ENCODE results near the gene ABCA2. TPM values are rescaled to one million over a fixed set of nuclear protein-coding genes. Genes with fewer than 3 reads are reported as not detected.

The ABCA2 gene
- polyA plus RNA-seq, 1 donor, result 16.5 TPM

DNA sequence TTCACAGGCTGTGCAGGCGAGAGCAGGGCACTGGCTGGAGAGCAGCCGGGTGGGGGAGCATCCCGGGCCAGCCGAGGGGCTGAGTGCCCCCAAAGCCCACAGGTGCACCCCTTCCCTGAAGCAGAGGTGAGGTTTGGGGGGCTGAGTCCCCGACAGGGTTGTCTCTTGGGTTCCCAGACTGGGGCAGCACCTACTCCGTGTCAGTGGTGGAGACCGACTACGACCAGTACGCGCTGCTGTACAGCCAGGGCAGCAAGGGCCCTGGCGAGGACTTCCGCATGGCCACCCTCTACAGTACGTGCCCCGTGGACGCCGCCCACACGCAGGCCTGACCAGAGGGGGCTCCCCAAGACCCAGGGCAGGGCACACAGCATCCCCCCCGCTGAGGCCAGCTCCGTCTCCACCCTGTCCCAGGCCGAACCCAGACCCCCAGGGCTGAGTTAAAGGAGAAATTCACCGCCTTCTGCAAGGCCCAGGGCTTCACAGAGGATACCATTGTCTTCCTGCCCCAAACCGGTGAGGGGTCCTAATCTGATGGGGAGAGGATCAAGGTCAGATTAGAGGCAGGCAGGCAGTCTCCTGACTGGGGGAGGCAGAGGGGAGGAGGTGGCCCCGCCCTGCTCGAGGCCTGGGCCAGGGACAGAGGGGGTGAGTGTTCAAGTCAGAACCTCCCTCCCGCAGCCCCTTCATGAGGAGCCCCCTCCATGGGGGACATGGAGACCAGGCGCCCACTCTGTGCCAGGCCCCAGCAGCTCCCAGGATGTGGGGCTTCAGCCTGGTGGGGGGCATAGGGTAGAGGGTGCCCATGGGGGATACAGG is 48.1 kb downstream of the ABCA2 start:
- DNase-seq (ENCODE audit: low read depth), result no peak

- no peak for DNase-seq (ENCODE audit: low read depth)
Measured at GRCh38 chr9:136978865-136979544, 49.0 kb downstream of the ABCA2 start.

DNA sequence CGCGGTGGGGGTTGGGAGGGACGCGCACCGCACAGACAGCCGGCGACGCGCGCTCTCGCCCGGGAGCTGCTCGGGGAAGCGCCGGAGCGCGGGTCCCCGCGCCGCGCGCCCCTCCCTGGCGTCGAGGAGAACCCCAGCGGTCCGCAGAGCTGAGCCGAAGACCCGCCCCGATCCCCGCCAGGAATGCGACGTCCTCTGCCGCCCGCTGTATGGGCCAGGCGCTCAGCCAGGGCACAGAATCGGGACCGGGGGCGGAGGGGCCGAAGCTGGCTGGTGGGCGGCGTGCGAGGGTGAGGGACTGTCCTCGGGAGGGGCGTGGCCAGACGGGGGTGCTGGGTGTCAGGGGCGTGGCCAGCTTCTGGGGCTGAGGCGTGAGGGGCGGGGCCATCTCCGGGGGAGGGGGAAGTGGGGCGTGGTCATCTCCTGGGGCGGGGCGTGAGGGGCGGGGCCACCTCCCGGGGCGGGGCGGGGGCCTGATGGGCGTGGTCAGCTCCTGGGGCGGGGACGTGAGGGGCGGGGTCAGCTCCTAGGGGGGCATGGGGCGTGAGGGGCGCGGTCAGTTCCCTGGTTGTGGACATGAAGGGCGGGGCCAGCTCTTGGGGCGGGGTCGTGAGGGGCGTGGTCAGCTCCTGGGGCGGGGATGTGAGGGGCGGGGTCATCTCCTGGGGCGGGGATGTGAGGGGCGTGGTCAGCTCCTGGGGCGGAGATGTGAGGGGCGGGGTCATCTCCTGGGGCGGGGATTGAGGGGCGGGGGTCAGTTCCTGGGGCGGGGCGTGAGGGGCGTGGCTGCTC is 49.8 kb downstream of the ABCA2 start:
- DNase-seq (ENCODE audit: low read depth), result no peak

DNA sequence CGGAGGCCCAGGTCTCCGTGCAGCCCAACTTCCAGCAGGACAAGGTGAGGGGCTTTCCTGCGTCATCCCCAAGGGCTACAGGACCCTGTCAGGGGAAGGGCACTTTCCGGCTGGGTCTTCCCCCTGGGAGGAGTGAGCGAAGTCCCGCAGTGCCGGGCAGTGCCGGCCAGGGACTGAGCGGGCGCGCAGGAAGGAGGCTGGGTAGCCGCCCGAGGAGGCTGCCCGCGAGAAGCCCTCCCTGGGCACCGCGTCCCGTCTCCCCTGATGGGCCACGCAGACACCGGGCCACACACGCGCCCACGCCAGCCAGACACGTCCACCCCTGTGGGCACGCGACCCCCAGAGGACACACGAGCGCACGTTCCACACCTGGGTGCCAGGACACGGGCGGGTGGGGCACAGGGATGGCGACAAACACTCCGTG is 50.4 kb downstream of the ABCA2 start:
- no peak for DNase-seq (ENCODE audit: low read depth)

DNA sequence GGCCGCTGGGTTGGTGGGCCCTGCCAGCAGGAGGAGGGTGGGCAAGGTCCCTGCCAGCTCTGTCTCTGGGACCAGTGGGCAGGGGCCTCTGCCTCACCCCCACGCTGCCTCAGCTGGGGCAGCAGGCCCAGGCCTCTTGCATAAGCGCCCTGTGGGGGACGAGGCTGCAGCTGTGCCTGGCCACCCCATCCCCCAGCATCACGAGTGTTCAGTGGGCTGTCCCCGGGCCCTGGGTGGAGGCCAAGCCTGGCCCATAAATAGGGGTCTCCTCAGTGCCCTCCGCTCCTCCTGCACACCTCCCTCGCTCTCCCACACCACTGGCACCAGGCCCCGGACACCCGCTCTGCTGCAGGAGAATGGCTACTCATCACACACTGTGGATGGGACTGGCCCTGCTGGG is 50.8 kb downstream of the ABCA2 start, which contains the start of gene PTGDS:
Gene PTGDS, plus strand, starts transcription at position 282 of the 400 bp plus-strand sequence. Its CDS starts 75 bp downstream, at position 357.
- DNase-seq (ENCODE audit: low read depth), result no peak

GRCh38 chr9:136975644-136976043 is 52.4 kb downstream of the ABCA2 start:
- DNase-seq (ENCODE audit: low read depth), result no peak

- no peak for DNase-seq (ENCODE audit: low read depth)
Measured at GRCh38 chr9:136974817-136975535, 53.1 kb downstream of the ABCA2 start.

- DNase-seq (ENCODE audit: low read depth), result no peak
Measured at GRCh38 chr9:136973618-136974617, 54.1 kb downstream of the ABCA2 start.

DNA sequence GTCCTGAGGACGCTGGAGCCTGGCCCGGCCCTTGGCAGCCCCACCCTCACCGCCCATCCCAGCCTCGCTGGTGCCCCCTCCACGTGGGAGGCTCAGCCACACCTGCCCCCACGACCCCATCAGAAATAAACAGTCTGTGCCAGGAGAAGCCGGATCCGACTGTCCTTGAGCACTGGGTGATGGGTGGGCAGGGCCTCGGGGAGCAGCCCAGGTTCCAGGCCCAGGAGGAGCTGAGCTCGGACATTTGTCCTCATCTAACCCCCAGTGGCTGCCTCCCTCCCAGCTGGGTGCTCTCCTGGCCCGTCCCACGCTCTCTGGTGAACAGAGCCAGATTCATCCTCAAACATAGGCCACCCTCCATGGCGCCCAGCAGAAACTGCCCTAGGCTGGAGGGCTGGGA is 55.3 kb downstream of the ABCA2 start:
- DNase-seq (ENCODE audit: low read depth), result no peak

- DNase-seq (ENCODE audit: low read depth), result no peak
Measured at GRCh38 chr9:136972335-136972734, 55.7 kb downstream of the ABCA2 start.

GRCh38 chr9:136971746-136972145 is 56.3 kb downstream of the ABCA2 start:
- DNase-seq (ENCODE audit: low read depth), result no peak

DNA sequence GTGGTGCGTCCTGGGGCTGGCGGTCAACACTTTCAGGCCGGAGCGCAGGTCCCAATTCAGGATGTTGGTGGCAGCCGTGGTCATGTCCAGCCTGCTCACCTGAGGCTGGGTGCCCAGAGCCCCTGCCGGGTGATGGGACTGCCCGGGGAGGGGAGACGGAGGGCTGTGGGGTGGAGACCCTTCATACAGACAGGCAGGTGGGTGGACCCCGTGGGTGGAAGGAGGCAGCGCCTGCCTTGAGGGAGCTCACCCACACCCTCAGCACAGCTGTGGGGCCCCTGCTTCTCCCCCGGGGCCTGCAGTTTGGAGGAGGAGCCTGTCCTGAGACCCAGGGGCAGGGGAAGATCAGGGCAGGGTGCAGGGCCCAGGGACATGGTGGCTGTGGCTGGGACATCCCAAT is 57.7 kb downstream of the ABCA2 start:
- DNase-seq (ENCODE audit: low read depth), result no peak

GRCh38 chr9:136969774-136970173 is 58.3 kb downstream of the ABCA2 start:
- no peak for DNase-seq (ENCODE audit: low read depth)

GRCh38 chr9:136969150-136969549 is 58.9 kb downstream of the ABCA2 start:
- DNase-seq (ENCODE audit: low read depth), result no peak

DNA sequence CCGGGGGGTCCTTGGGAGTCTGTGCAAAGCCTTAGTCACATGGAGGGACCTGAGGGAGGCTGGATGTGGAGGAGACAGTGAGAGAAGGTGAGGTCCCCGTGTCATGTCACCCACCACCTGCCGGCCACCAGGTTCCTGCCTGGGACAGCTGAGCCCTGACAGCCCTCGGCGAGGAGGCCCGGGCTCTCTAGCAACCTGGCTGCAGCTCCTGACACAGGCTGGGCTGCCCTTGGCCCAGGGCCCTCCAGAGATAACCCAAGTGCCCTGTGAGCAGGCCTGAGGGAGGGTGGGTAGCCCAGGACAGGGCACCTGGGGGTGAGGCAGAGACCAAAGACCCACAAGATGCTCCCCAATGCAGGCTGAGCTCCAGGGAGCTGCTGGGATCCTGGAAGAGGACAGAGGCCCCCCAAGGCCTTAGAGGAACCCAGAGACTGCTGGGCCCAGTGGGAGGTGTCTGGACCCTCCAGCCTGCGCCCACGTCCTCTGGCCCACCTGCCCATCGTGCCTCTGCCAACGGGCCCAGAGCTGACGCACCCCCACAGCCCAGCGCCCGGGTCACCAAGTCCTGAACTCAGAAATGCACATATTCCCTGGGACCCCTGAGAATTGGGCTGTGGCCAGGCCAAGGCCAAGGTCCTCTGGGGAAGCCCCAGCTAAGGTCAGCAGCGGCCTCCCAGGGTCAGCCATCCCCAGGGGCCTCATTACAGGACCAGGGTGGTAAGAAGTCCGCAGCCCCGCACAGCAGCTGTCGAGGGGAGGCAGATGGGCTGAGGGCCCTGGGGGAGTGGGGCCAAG is 59.5 kb downstream of the ABCA2 start:
- no peak for DNase-seq (ENCODE audit: low read depth)

GRCh38 chr9:136965771-136966484 is 62.1 kb downstream of the ABCA2 start:
- DNase-seq (ENCODE audit: low read depth), result no peak

GRCh38 chr9:136964833-136965422 is 63.1 kb downstream of the ABCA2 start:
- DNase-seq (ENCODE audit: low read depth), result no peak

DNA sequence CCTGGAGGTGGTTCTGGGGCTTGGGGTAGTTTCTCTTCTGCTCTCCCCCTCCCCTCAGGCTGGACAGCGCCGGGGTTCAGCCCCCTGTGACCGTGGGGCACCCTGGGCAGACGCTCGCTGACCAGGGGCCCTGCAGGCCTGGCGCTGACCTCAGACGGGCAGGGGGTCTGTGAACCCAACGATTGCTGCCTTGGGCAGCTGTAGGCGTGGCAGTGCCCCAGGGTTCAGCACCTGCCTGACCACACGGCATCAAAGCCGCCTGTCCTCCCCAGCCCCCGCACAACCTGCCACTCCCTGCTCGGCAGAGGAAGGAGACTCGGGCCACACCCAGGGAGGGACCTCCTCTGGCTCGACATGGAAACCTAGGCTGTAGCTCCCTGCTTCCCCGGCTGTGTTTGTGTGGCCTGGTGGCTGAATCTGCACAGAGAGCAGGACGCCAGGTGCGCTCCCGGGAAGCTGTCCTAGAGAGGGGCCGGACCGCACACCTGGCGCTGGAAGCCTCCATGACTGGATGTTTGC is 63.8 kb downstream of the ABCA2 start:
- DNase-seq (ENCODE audit: low read depth), result no peak
